ENCODE results near the gene SPTA1.

- TF ChIP-seq CTCF (conservative IDR thresholded peaks at IDR 0.05; ENCODE audit: low read length) (no peak), EZH2phosphoT487 (IDR thresholded peaks at IDR 0.05; ENCODE audit: borderline replicate concordance) (no peak)
Measured at GRCh38 chr1:158679289-158679688, 7.2 kb downstream of the SPTA1 start.
